Activated CD8-positive, alpha-beta memory T cell treated with anti-CD3 and anti-CD28 coated beads, Interleukin-2, amount 50 U/mL, for 1 hour (primary cell): Measurements from ENCODE around the gene MEIOB.
"Not testable (repeated sequence)": the region's sequence is repeated elsewhere in the genome, so short reads cannot be mapped to it uniquely, and the experiment has no call there.

ENCODE experiments used
- DNase-seq: peaks from one replicate; pipeline ENCODE4 v3.0.0-alpha.2; 2020; ENCODE audit errors: extremely low read depth

MEIOB gene

GRCh38 chr16:1877804-1878203 lies 5.8 kb upstream of the MEIOB start:
- DNase-seq: no peak

GRCh38 chr16:1877089-1877488 lies 5.1 kb upstream of the MEIOB start:
- DNase-seq: no peak

GRCh38 chr16:1876468-1876867 lies 4.5 kb upstream of the MEIOB start:
- no peak for DNase-seq

GRCh38 chr16:1876066-1876465 lies 4.1 kb upstream of the MEIOB start:
- DNase-seq: not testable (repeated sequence)

GRCh38 chr16:1874854-1875253 lies 2.9 kb upstream of the MEIOB start:
- no peak for DNase-seq

- no peak for DNase-seq
Observed at GRCh38 chr16:1870365-1871082, 1.4 kb downstream of the MEIOB start.

GRCh38 chr16:1865902-1866690 lies 5.9 kb downstream of the MEIOB start:
- no peak for DNase-seq

- DNase-seq: no peak
Observed at GRCh38 chr16:1863681-1864460, 8.1 kb downstream of the MEIOB start.

- no peak for DNase-seq
Observed at GRCh38 chr16:1862394-1862793, 9.6 kb downstream of the MEIOB start.

GRCh38 chr16:1861730-1862129 lies 10.2 kb downstream of the MEIOB start:
- DNase-seq: no peak

GRCh38 chr16:1859650-1860049 lies 12.3 kb downstream of the MEIOB start:
- no peak for DNase-seq

GRCh38 chr16:1858189-1858865 lies 13.6 kb downstream of the MEIOB start:
- DNase-seq: no peak

GRCh38 chr16:1857433-1858097 lies 14.4 kb downstream of the MEIOB start:
- DNase-seq: no peak

GRCh38 chr16:1851793-1852192 lies 20.2 kb downstream of the MEIOB start:
- DNase-seq: no peak

- no peak for DNase-seq
Observed at GRCh38 chr16:1850981-1851380, 21.0 kb downstream of the MEIOB start.

- no peak for DNase-seq
Observed at GRCh38 chr16:1846416-1846815, 25.5 kb downstream of the MEIOB start.

GRCh38 chr16:1845985-1846384 lies 26.0 kb downstream of the MEIOB start:
- no peak for DNase-seq

GRCh38 chr16:1839554-1839953 lies 32.4 kb downstream of the MEIOB start:
- DNase-seq: no peak

- no peak for DNase-seq
Observed at GRCh38 chr16:1834096-1834495, 37.9 kb downstream of the MEIOB start.

- DNase-seq: no peak
Observed at GRCh38 chr16:1832838-1833454, 39.0 kb downstream of the MEIOB start.
